ENCODE results near the gene QSOX2. TPM values are rescaled to one million over a fixed set of nuclear protein-coding genes. Genes with fewer than 3 reads are reported as not detected.

The QSOX2 gene
- total RNA-seq, 2 donors from 2014 or later = 7.2 to 13.5 TPM

DNA sequence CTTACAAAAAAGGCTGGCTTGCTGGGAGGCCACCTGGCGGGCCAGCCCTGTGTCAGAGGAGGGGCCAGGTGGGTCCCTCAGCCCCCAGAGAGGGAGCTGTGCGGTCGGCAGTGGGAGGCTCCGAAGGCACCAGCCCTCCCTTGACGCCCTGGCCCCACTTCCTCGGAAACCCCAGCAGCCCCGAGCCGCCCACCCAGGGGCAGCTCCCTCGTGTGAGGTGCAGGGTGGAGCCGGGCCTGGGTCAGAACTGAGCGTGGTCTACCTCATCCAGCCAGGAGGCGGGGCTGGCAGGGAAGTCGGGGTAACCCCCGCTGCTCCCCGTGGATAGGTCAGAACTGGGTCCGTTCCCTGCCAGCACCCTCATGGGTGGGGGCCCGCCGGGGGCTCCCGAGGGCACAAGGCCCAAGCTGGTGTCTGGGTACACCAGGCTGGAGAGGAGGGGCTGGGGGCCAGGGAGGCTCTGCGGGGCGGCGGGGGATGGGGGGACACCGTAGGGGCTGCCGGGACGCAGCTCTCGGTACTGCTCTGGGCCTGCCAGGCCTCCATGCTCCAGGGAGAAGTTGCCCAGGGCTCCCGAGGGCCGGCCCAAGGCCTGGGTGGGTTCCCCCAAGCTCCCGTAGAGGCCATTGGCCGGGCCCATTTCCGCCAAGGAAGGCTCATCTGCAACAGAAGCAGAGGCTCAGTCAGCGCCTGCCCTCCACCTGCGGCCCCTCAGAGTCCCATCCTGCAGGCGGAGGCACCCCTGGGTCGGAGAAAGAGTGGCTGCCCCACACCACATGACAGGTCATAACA is 48.3 kb downstream of the QSOX2 start:
- no peak overlapping the region for H3K27ac ChIP-seq
- peaks cover 9% of the 10 kb centered on the region for H3K27me3 ChIP-seq (replicated peaks; ENCODE audit: insufficient read depth)
- H3K9me3 ChIP-seq = no peaks in the 10 kb centered on the region
- no peak for TF ChIP-seq CTCF (IDR thresholded peaks at IDR 0.05)
- H3K4me3 ChIP-seq = no peak overlapping the region
- DNase-seq (ENCODE audit: low spot score) (no peak), ATAC-seq (ENCODE audit: insufficient number of reproducible peaks, low FRiP score, low read depth) (no peak)
- H3K4me1 ChIP-seq (ENCODE audit: control insufficient read depth in 1 of 2, low read depth in 2 of 2) = no peaks in the 10 kb centered on the region
- H3K36me3 ChIP-seq = no peaks in the 10 kb centered on the region

- peaks cover 7% of the 10 kb centered on the region for H3K27me3 ChIP-seq (replicated peaks; ENCODE audit: insufficient read depth)
Measured at GRCh38 chr9:136196404-136197083, 49.1 kb downstream of the QSOX2 start.

DNA sequence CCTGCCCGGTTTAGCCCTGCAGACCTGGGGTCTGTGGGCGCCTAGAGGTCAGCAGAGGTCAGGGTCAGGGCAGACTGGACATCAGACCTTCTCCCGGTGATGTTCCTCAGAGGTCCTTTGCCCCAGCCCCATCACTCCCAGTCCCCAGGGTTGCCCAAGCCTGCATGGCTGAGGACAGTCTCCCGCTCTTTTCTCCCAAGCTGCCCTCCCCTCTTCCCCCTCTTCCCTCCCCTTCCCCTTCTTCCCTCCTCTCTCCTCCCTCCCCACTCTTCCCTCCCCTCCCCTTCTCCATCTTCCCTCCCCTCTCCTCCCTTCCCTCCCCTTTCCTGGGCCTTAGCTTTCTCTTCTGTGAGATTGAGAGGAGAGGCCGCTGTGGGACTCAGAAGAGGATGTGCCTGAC is 51.1 kb downstream of the QSOX2 start:
- H3K27me3 ChIP-seq (replicated peaks; ENCODE audit: insufficient read depth) = peaks cover 7% of the 10 kb centered on the region
- no peak for ATAC-seq (ENCODE audit: insufficient number of reproducible peaks, low FRiP score, low read depth)
- H3K9me3 ChIP-seq = no peaks in the 10 kb centered on the region
- H3K4me1 ChIP-seq (ENCODE audit: control insufficient read depth in 1 of 2, low read depth in 2 of 2) = no peaks in the 10 kb centered on the region
- no peak overlapping the region for H3K4me3 ChIP-seq
- H3K27ac ChIP-seq = no peak overlapping the region
- no peak for TF ChIP-seq CTCF (IDR thresholded peaks at IDR 0.05)
- no peaks in the 10 kb centered on the region for H3K36me3 ChIP-seq
- no peak for DNase-seq (ENCODE audit: low spot score)

More at GRCh38 chr9:136196404-136197083, 49.1 kb downstream of the QSOX2 start:
- Histone ChIP-seq H3K27ac (no peak overlapping the region), H3K4me1 (ENCODE audit: control insufficient read depth in 1 of 2, low read depth in 2 of 2) (no peaks in the 10 kb centered on the region), H3K36me3 (no peaks in the 10 kb centered on the region), H3K4me3 (no peak overlapping the region), H3K9me3 (no peaks in the 10 kb centered on the region)
- ATAC-seq (ENCODE audit: insufficient number of reproducible peaks, low FRiP score, low read depth) (no peak), DNase-seq (ENCODE audit: low spot score) (no peak)
- TF ChIP-seq CTCF (IDR thresholded peaks at IDR 0.05) = no peak

DNA sequence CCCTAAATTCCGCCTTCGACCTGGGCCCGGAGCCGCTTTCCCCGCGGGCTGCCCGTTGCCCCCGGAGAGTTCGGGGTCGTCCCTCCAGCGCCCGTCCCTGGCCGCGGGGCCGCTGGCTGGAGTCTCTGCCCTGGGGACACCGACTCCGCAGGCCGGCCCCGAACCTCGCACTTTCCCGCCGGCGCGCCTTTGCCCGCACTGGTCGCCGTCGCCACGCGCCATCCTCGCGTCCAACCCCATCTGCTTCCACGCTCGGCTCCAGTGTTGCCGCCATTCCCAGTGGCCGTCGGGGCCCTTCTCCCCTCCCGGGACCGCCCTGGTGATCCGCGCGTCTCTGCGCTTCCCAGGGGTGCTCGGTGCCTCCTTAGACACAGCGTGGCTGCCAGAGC is 51.7 kb downstream of the QSOX2 start:
- Histone ChIP-seq H3K27ac (no peak overlapping the region), H3K4me3 (no peak overlapping the region), H3K4me1 (ENCODE audit: control insufficient read depth in 1 of 2, low read depth in 2 of 2) (no peaks in the 10 kb centered on the region), H3K36me3 (no peaks in the 10 kb centered on the region), H3K9me3 (no peaks in the 10 kb centered on the region), H3K27me3 (replicated peaks; ENCODE audit: insufficient read depth) (peaks cover 7% of the 10 kb centered on the region)
- TF ChIP-seq CTCF (IDR thresholded peaks at IDR 0.05) = no peak
- ATAC-seq (ENCODE audit: insufficient number of reproducible peaks, low FRiP score, low read depth) (no peak), DNase-seq (ENCODE audit: low spot score) (no peak)

DNA sequence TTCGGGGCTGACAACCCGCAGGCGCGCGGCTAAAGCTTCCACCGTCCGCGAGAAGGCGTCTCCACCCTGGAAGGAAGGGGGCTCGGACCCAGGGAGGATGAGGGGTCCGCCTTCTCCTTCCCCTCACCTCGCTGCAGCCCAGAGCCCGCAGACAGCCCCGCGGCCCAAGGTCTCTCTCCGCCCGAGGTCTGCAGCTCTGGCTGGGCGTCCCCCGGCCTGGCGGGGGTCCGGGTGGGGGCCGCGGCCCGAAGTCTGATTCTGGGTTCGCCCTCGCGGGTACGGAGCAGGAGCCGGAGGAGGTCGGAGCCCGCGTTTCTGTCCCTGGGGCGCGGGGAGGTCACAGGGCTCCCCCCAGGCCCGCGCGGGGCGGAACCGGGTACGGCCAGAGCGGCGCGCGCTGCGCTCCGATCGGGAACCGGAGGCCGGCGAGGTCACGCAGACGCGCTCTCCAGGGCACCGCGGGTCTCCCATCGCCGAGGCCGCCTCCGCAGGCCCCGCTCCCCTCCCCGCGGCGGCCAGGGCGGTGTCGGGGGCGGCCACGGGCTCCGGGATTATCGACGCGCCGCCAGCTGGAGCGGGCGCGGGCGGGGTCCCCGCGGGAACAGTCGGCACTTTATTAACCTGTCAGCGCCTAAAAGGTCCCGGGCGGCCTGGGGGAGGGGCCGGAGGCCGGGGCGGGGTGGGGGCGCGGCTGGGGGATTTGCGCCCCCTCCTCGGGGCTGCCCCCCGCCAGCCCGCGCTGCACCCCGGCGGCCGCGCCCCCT is 52.3 kb downstream of the QSOX2 start:
- Histone ChIP-seq H3K27ac (no peak overlapping the region), H3K9me3 (no peaks in the 10 kb centered on the region), H3K27me3 (replicated peaks; ENCODE audit: insufficient read depth) (peaks cover 7% of the 10 kb centered on the region), H3K36me3 (no peaks in the 10 kb centered on the region), H3K4me1 (ENCODE audit: control insufficient read depth in 1 of 2, low read depth in 2 of 2) (no peaks in the 10 kb centered on the region), H3K4me3 (no peak overlapping the region)
- TF ChIP-seq CTCF (IDR thresholded peaks at IDR 0.05) = no peak
- DNase-seq (ENCODE audit: low spot score) = no peak
- no peak for ATAC-seq (ENCODE audit: insufficient number of reproducible peaks, low FRiP score, low read depth)
